GM12878 (cell line): ENCODE measurements around the gene COA5. TPM values are rescaled to one million over a fixed set of nuclear protein-coding genes. Genes with fewer than 3 reads are reported as not detected.

ENCODE experiments used
- ATAC-seq: fragments of 200-7000 bp; cut with Tn5 transposase; 3 replicates; pipeline ENCODE4 v1.9.1; 2020; ENCODE audit warnings: mild to moderate bottlenecking, moderate library complexity
- BruUV-seq: library from RNA; stranded (reverse); fragments of 400-500 nt; replicated peaks from 2 replicates; lab custom pipeline; 2021; lab: Mats Ljungman, UMichigan
- CTCF ChIA-PET: fragments of 300-600 bp; sonication (Branson Sonifier 250); formaldehyde crosslinking; extraction: SDS; loops from one replicate; lab custom pipeline; 2021; ENCODE audit warnings: inconsistent platforms; lab: Yijun Ruan, JAX
- POLR2A ChIA-PET: fragments of 350-600 bp; formaldehyde crosslinking; extraction: SDS; loops from one replicate; lab custom pipeline; 2021; ENCODE audit warnings: inconsistent platforms; lab: Charles Lee
- RAD21 ChIA-PET: fragments of 300-600 bp; sonication (Branson Sonifier 250); formaldehyde crosslinking; loops from one replicate; lab custom pipeline; 2023; ENCODE audit warnings: antibody characterized with exemption; ENCODE audit not compliant: unreplicated experiment; lab: Charles Lee
- SMC1A ChIA-PET: fragments of 300-600 bp; sonication (Branson Sonifier 250); formaldehyde crosslinking; loops from one replicate; lab custom pipeline; 2023; ENCODE audit not compliant: unreplicated experiment, uncharacterized antibody; lab: Charles Lee
- DNase-seq: peaks from one replicate; pipeline ENCODE4 v3.0.0-alpha.2; 2011; ENCODE audit warnings: low read depth, low spot score
- FAIRE-seq: peaks from 3 replicates; lab custom pipeline; 2011; peaks lifted over from hg19 to GRCh38; lab: Jason Lieb, UNC
- H2AFZ ChIP-seq: 2 replicates; pipeline ENCODE4 v1.6.0; 2011; ENCODE audit warnings: low read depth, low read length, control low read depth; ENCODE audit not compliant: control insufficient read depth
- H3K27ac ChIP-seq: 2 replicates; pipeline ENCODE4 v1.5.1; 2011; ENCODE audit warnings: control low read depth; ENCODE audit not compliant: control insufficient read depth, insufficient read depth
- H3K27me3 ChIP-seq, 2 experiments: replicated peaks in 1 of 2; 2 replicates each; pipeline versions ENCODE4 v1.6.0 to v1.6.1; 2011; ENCODE audit warnings: low read length in 1 of 2; ENCODE audit not compliant: control insufficient read depth in 2 of 2, insufficient read depth in 2 of 2
- H3K36me3 ChIP-seq, 2 experiments: 2 replicates each; pipeline ENCODE4 v1.5.1; 2011; ENCODE audit warnings: low read length in 1 of 2; ENCODE audit not compliant: control insufficient read depth in 2 of 2, insufficient read depth in 2 of 2
- H3K4me1 ChIP-seq: 2 replicates; pipeline ENCODE4 v1.6.1; 2011; ENCODE audit warnings: mild to moderate bottlenecking, low read length, moderate library complexity, mixed read lengths; ENCODE audit not compliant: control insufficient read depth, insufficient read depth
- H3K4me2 ChIP-seq: 2 replicates; pipeline ENCODE4 v1.6.0; 2011; ENCODE audit warnings: control low read depth; ENCODE audit not compliant: control insufficient read depth, insufficient read depth
- H3K4me3 ChIP-seq: fragments of 200-600 bp; sonication (generic); 2 replicates; pipeline ENCODE4 v1.5.1; 2016
- H3K79me2 ChIP-seq: 2 replicates; pipeline ENCODE4 v1.6.0; 2011; ENCODE audit warnings: low read length; ENCODE audit not compliant: control insufficient read depth, insufficient read depth
- H3K9ac ChIP-seq: 2 replicates; pipeline ENCODE4 v1.8.0; 2011; ENCODE audit warnings: low read length, control low read depth, mixed read lengths; ENCODE audit not compliant: control insufficient read depth, insufficient read depth
- H3K9me3 ChIP-seq: replicated peaks from 3 replicates; pipeline ENCODE4 v1.5.1; 2011; ENCODE audit warnings: mild to moderate bottlenecking, low read length; ENCODE audit not compliant: control insufficient read depth, insufficient read depth
- H4K20me1 ChIP-seq: 2 replicates; pipeline ENCODE4 v1.6.0; 2011; ENCODE audit not compliant: control insufficient read depth, insufficient read depth
- ESRRA ChIP-seq: IDR thresholded peaks from 2 replicates; pipeline ENCODE4 v1.6.1; 2012; ENCODE audit warnings: mild to moderate bottlenecking, low read length, improper control_type of control experiment
- MTA2 ChIP-seq: fragments of 450-650 bp; IDR thresholded peaks from 2 replicates; pipeline ENCODE4 v1.6.1; 2016; ENCODE audit warnings: low read depth, mild to moderate bottlenecking, moderate library complexity
- MYB ChIP-seq: fragments of 150-350 bp; IDR thresholded peaks from 2 replicates; pipeline ENCODE4 v1.6.1; 2014; ENCODE audit warnings: mild to moderate bottlenecking, low read depth, low read length, borderline replicate concordance
- NFXL1 ChIP-seq: fragments of 450-650 bp; IDR thresholded peaks from 2 replicates; pipeline ENCODE4 v1.6.1; 2017; ENCODE audit warnings: antibody characterized with exemption, mild to moderate bottlenecking, borderline replicate concordance
- NFYA ChIP-seq: IDR thresholded peaks from 2 replicates; pipeline ENCODE4 v1.6.1; 2011; ENCODE audit warnings: low read depth, mild to moderate bottlenecking, low read length, improper control_type of control experiment, borderline replicate concordance
- RUNX3 ChIP-seq: IDR thresholded peaks from 2 replicates; pipeline ENCODE4 v1.6.1; 2012; ENCODE audit warnings: low read length, inconsistent platforms
- SPI1 ChIP-seq: IDR thresholded peaks from 2 replicates; pipeline ENCODE4 v1.6.1; 2011; ENCODE audit warnings: low read depth, mild to moderate bottlenecking, low read length, moderate library complexity, borderline replicate concordance; ENCODE audit not compliant: insufficient read depth
- YBX1 ChIP-seq: fragments of 450-650 bp; IDR thresholded peaks from 2 replicates; pipeline ENCODE4 v1.6.1; 2016; ENCODE audit warnings: antibody characterized with exemption
- WGBS: methylation state at CpG from one replicate; pipeline ENCODE4 v1.1.6; 2016; ENCODE audit warnings: low lambda C conversion rate; ENCODE audit not compliant: insufficient replicate concordance, insufficient coverage; ENCODE audit errors: missing lambda C conversion rate; 5-methylcytosine and 5-hydroxymethylcytosine counted together
- in situ Hi-C: fragments of 300-500 bp; cut with MboI; formaldehyde crosslinking; loops from 9 replicates; pipeline ENCODE4 v1.14.3; 2018; ENCODE audit warnings: mixed read lengths
- intact Hi-C: fragments of 100-400 bp; cut with micrococcal nuclease; formaldehyde crosslinking; loops from one replicate; pipeline ENCODE4 v1.14.2; 2022; ENCODE audit not compliant: unreplicated experiment
- polyA plus RNA-seq, 11 experiments: library from polyadenylated mRNA; depleted of rRNA in 4 of 11; unstranded in 6 of 11; stranded (reverse) in 5 of 11; fragments of >200 nt; fragmentation: Nextera tagmentation in 4 of 11; fragmentation: Illumina TruSeq in 1 of 11; extraction: Ambion mirVana in 4 of 11; extraction: Trizol in 1 of 11; gene quantifications; 1 replicate in 1 of 11; 2 replicates in 10 of 11; pipeline versions ENCODE4 v1.2.1 to v1.2.3, GENCODE V29; 2011 to 2016; ENCODE audit warnings: inconsistent platforms in 2 of 11, missing spikeins in 2 of 11, low read depth in 1 of 11
- total RNA-seq, 4 experiments: library from RNA; depleted of rRNA in 3 of 4; stranded (reverse); fragments of >200 nt in 3 of 4; fragmentation: Illumina TruSeq in 1 of 4; extraction: Trizol in 1 of 4; gene quantifications; 2 replicates each; pipeline versions ENCODE4 v1.2.1 to v1.2.3, GENCODE V29; 2013 to 2021
- TF ChIP-seq, protein P1 (sequence below): IDR thresholded peaks from 2 replicates; pipeline ENCODE4 v1.6.1; 2011; ENCODE audit warnings: borderline replicate concordance, low read depth, mild to moderate bottlenecking, moderate library complexity, mixed read lengths, low read length; ENCODE audit not compliant: insufficient read depth; ENCODE audit errors: extremely low read length

The COA5 gene
- total and polyA plus RNA-seq, 10 of the 15 experiments (the other 5 are each of a cell fraction or from before 2014, with no cell fraction given) = 20.7 to 63.3 (median 37.9) TPM

GRCh38 chr2:98647636-98648035, 39.3 kb upstream of the COA5 start:
- H3K79me2 ChIP-seq = no peaks in the 10 kb centered on the region
- no peaks in the 10 kb centered on the region for H4K20me1 ChIP-seq
- no peak overlapping the region for H3K4me3 ChIP-seq
- BruUV-seq = no TSS peak
- ChIA-PET SMC1A (interaction anchor here (2.0 kb wide), 1 partner anchor 181 kb away, joined by 7 read pairs; no protein-coding TSS in a partner anchor), RAD21 (no interaction called here), CTCF (no interaction called here), POLR2A (no interaction called here)
- ATAC-seq (no peak), DNase-seq (no peak), FAIRE-seq (no peak)
- in situ Hi-C loops = loop anchor here (5.0 kb wide), 2 partner anchors 190 to 420 kb away; no protein-coding TSS in a partner anchor
- 79% methylated on average over 5 of the region's 5 CpGs for WGBS
- no peaks in the 10 kb centered on the region for H3K36me3 ChIP-seq
- no peaks in the 10 kb centered on the region for H3K27me3 ChIP-seq
- H3K27ac ChIP-seq = no peak overlapping the region
- no peak overlapping the region for H3K4me2 ChIP-seq
- no peak overlapping the region for H3K9ac ChIP-seq
- H3K9me3 ChIP-seq = no peaks in the 10 kb centered on the region
- no peak overlapping the region for H2AFZ ChIP-seq
- intact Hi-C loops = loop anchor here (5.0 to 10.0 kb wide), 2 partner anchors 80 to 507 kb away; partner anchors contain the start of genes LIPT1 and TSGA10
- peaks cover 6% of the 10 kb centered on the region for H3K4me1 ChIP-seq
- TF ChIP-seq RUNX3 (no peak), NFXL1 (no peak), ESRRA (no peak), YBX1 (no peak), MYB (no peak), MTA2 (no peak)

DNA sequence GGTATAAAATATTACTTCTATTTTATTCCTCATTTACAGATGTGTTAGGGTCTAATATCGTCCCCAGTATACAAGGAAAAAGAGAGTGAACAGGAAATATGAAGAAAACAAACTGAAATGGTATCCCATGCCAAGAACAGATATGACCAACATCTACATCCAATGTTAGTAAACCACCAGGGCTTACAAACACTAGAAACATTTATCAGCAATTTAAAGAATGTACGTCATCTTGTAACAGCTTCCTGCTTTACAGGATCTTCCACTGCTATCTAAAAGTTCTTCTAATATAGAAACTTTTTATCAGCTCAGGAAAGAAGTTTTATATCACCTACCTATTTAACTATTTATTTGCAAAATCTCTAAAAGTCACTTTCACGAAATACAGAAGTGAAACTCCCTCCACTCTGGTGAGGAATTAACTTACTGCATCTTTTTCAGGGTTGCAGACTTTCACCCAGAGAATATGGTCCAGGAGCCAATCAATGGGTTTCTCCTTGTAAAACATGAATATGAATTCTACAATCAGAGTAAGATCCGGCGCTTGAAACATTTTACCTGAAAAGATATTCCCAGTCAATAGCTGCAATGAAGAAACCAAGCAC, 35.3 kb upstream of the COA5 start:
- FAIRE-seq (peak; percentile 93), ATAC-seq (peak; percentile 48; the same call in 2 of the 3 replicates), DNase-seq (no peak)
- ChIA-PET SMC1A (interaction anchor here (0.8 kb wide), 1 partner anchor 9 kb away, joined by 3 read pairs; no protein-coding TSS in a partner anchor), CTCF (interaction anchor here (1.4 kb wide), 1 partner anchor 423 kb away, joined by 3 read pairs; no protein-coding TSS in a partner anchor), POLR2A (no interaction called here), RAD21 (interaction anchor here (0.9 kb wide), 1 partner anchor 194 kb away, joined by 3 read pairs; no protein-coding TSS in a partner anchor)
- Histone ChIP-seq H3K27ac (no peak overlapping the region), H3K4me2 (no peak overlapping the region), H3K4me1 (no peaks in the 10 kb centered on the region; the same call in 1 of the 2 replicates), H3K9ac (no peak overlapping the region), H3K9me3 (no peaks in the 10 kb centered on the region), H3K36me3 (no peaks in the 10 kb centered on the region), H3K79me2 (no peaks in the 10 kb centered on the region), H3K27me3 (no peaks in the 10 kb centered on the region), H4K20me1 (no peaks in the 10 kb centered on the region), H3K4me3 (no peak overlapping the region), H2AFZ (no peak overlapping the region)
- TF ChIP-seq NFYA (no peak), SPI1 (peak; percentile 87)
- TF ChIP-seq, protein P1, sequence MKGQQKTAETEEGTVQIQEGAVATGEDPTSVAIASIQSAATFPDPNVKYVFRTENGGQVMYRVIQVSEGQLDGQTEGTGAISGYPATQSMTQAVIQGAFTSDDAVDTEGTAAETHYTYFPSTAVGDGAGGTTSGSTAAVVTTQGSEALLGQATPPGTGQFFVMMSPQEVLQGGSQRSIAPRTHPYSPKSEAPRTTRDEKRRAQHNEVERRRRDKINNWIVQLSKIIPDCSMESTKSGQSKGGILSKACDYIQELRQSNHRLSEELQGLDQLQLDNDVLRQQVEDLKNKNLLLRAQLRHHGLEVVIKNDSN = no peak
- 64% methylated on average over 5 of the region's 5 CpGs for WGBS
- intact Hi-C loops (loop anchor here (10.0 kb wide), 1 partner anchor 511 kb away; the partner anchor contains the start of genes LIPT1 and TSGA10), in situ Hi-C loops (no loop called here)
- BruUV-seq = no TSS peak
